Epithelial cell of proximal tubule (primary cell): Measurements from ENCODE around the gene PRUNE1. TPM values are rescaled to one million over a fixed set of nuclear protein-coding genes. Genes with fewer than 3 reads are reported as not detected.

Experiments used
- DNase-seq: peaks from one replicate; pipeline ENCODE4 v3.0.0-alpha.2; 2011; ENCODE audit warnings: low read depth
- H3K4me3 ChIP-seq: 2 replicates; pipeline ENCODE4 v1.5.1; 2011; ENCODE audit warnings: low read depth, mild to moderate bottlenecking, low read length
- CTCF ChIP-seq: conservative IDR thresholded peaks from 2 replicates; pipeline ENCODE4 v1.5.1; 2012; ENCODE audit warnings: low read depth, mild to moderate bottlenecking, low read length
- total RNA-seq: library from RNA; depleted of rRNA; stranded (reverse); fragments of >200 nt; gene quantifications from 2 replicates; pipeline ENCODE4 v1.2.3, GENCODE V29; 2015

The PRUNE1 gene
- total RNA-seq, 1 donor from 2014 or later, result 14.8 TPM

- DNase-seq, result no peak
- no peak overlapping the region for H3K4me3 ChIP-seq
Measured at GRCh38 chr1:150994248-150994647, 14.0 kb upstream of the PRUNE1 start.

GRCh38 chr1:150995460-150995859 is 12.8 kb upstream of the PRUNE1 start:
- DNase-seq, result no peak
- TF ChIP-seq CTCF, result no peak

More at GRCh38 chr1:150994248-150994647, 14.0 kb upstream of the PRUNE1 start:
- TF ChIP-seq CTCF, result no peak

GRCh38 chr1:150995896-150996295 is 12.4 kb upstream of the PRUNE1 start:
- DNase-seq, result no peak
- peak; percentile 68 for TF ChIP-seq CTCF
- H3K4me3 ChIP-seq, result no peak overlapping the region

More at GRCh38 chr1:150995460-150995859, 12.8 kb upstream of the PRUNE1 start:
- no peak overlapping the region for H3K4me3 ChIP-seq

- TF ChIP-seq CTCF, result no peak
- DNase-seq, result no peak
- no peak overlapping the region for H3K4me3 ChIP-seq
Measured at GRCh38 chr1:150997126-150997872, 10.9 kb upstream of the PRUNE1 start.

GRCh38 chr1:150997949-150998348 is 10.3 kb upstream of the PRUNE1 start:
- no peak overlapping the region for H3K4me3 ChIP-seq
- no peak for DNase-seq
- no peak for TF ChIP-seq CTCF

- no peak for TF ChIP-seq CTCF
- H3K4me3 ChIP-seq, result no peak overlapping the region
- no peak for DNase-seq
Measured at GRCh38 chr1:150999051-150999674, 9.1 kb upstream of the PRUNE1 start.
